Adrenal gland (tissue), 5 donors: Measurements from ENCODE around the gene IGFBP5.

Experiments used
- CTCF ChIP-seq, 6 experiments: fragments of 450-650 bp in 4 of 6; fragments of 200-600 bp in 2 of 6; sonication (generic) in 1 of 6; IDR thresholded peaks; 1 replicate in 5 of 6; 2 replicates in 1 of 6; pipeline versions ENCODE4 v1.5.1 to v1.8.0; 2016 to 2021; ENCODE audit warnings: antibody characterized with exemption in 6 of 6, mild to moderate bottlenecking in 2 of 6, moderate library complexity in 1 of 6
- POLR2A ChIP-seq, 2 donors: fragments of 450-650 bp; IDR thresholded peaks; one replicate each; pipeline ENCODE4 v1.6.1; 2017; ENCODE audit warnings: antibody characterized with exemption in 2 of 2, mild to moderate bottlenecking in 2 of 2, moderate library complexity in 1 of 2
- donor health status: DM: no; HTN: no; CAD: no.

GRCh38 chr2:216666461-216667233, 28.7 kb downstream of the IGFBP5 start:
- TF ChIP-seq CTCF (IDR thresholded peaks at IDR 0.05) = peak; percentile 96 to 98 (median 98)
- TF ChIP-seq POLR2A (IDR thresholded peaks at IDR 0.05) = no peak
